KOPT-K1 (cell line): ENCODE measurements around the gene EEA1.
"Not testable (repeated sequence)": the region's sequence is repeated elsewhere in the genome, so short reads cannot be mapped to it uniquely, and the experiment has no call there.

Experiments
- H3K27ac ChIP-seq: fragments of 200-600 bp; sonication (generic); 2 replicates; pipeline ENCODE4 v1.5.1; 2016; ENCODE audit warnings: antibody characterized with exemption, mild to moderate bottlenecking, low read depth, low read length; ENCODE audit not compliant: poor library complexity, severe bottlenecking
- H3K36me3 ChIP-seq: fragments of 200-600 bp; sonication (generic); 2 replicates; pipeline ENCODE4 v1.5.1; 2017; ENCODE audit warnings: antibody characterized with exemption, mild to moderate bottlenecking, low read length, moderate library complexity; ENCODE audit not compliant: insufficient read depth
- H3K9me3 ChIP-seq: fragments of 200-600 bp; sonication (generic); 2 replicates; pipeline ENCODE4 v1.5.1; 2017; ENCODE audit warnings: antibody characterized with exemption, low read length, mild to moderate bottlenecking; ENCODE audit not compliant: insufficient read depth, poor library complexity, severe bottlenecking

The EEA1 gene

DNA sequence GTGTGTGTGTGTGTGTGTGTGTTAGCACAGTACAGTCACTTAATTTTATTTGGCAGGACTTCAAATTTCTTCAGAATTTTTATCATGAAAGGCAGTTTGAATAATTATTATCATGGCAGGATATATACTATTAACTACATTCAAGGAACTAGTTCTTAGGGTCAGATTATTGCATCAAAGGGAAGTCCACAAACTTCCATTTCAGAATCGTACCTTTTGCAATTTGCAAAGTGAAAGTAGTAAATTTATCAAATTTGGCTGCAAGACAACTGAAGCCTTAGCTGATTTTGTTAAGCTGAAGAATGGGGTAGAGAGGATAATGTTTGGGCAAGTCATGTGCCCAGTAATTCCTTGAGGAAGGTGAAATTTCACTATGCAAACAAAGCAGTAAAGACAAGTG is 158.1 kb downstream of the EEA1 start:
- no peak overlapping the region for H3K27ac ChIP-seq
- H3K9me3 ChIP-seq, result no peaks in the 10 kb centered on the region
- peaks cover 11% of the 10 kb centered on the region for H3K36me3 ChIP-seq

DNA sequence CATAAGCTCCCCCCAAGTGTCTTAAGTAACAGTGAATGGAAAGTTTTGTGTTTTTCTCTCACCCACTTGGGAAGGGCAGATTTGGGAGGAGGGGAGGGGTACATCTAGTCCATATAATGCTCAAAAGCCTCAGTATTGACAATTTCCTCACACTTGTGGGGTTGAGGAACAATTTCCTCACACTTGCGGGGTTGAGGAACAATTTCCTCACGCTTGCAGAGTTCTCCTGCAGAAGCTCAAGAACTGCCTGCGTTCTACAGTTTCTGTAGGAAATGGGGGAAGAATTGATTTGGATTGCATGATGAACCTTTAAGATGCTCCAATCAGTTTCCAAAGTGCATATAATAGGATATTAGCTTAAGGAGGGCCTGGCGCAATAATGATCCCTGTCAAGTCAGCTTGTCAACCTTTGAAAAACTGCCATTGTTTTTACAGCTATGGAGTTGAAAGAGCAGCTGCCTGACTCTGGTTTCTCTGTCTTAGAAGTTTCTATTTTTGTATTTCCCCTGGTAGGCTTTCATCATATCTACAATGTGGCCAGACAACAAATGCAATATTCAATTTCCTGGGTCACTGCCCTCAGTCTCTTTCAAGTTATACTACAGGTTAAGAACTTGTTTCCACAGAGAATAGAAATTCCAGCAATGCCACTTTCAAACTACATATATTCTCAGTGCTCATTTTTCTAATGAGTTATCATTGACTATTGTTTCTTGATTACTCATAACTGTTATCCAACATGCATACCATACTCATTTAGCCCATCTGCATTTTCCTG is 159.8 kb downstream of the EEA1 start:
- no peaks in the 10 kb centered on the region for H3K9me3 ChIP-seq
- H3K27ac ChIP-seq, result peak overlapping the region; percentile 41
- H3K36me3 ChIP-seq, result no peaks in the 10 kb centered on the region; the same call in 1 of the 2 replicates

DNA sequence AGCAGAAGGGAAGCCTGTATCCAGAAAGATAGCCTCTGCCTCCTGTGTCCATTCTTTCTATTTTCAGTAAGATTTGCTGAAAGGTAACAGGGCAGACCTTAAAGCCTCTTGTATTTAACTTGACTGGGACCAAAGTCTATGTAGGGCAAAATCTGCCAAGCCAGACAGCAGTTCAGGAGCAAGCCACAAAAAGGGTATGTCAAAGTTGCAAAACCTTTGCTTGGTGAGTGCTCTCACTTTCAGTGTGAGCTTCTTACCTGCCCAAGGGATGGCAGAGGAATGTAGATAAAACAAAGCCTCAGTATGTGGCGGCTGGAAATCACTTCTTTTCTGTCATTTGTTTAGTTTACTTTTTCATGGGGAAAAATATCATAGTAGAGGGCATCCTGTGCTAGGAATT is 163.2 kb downstream of the EEA1 start:
- Histone ChIP-seq H3K27ac (no peak overlapping the region), H3K9me3 (no peaks in the 10 kb centered on the region), H3K36me3 (no peaks in the 10 kb centered on the region; the same call in 1 of the 2 replicates)

DNA sequence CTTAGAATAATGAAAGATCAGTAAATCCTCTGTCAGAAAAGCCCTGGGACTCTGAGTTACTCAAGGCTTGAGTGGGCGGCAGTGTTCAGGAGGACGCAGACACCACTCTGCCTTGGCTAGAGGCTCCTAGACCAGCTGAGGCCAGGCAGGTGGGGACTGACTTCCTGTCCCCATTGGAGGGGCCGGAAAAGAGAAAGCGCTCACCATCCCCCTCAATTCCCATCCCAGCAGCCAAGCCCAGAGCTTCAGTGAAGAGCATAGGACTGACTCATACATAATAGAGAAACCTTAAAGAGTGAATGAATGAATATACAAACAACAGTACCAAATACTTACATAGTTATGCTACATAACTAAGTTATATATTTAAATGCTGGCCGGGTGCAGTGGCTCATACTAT is 164.3 kb downstream of the EEA1 start:
- Histone ChIP-seq H3K36me3 (no peaks in the 10 kb centered on the region), H3K9me3 (no peaks in the 10 kb centered on the region), H3K27ac (no peak overlapping the region)

DNA sequence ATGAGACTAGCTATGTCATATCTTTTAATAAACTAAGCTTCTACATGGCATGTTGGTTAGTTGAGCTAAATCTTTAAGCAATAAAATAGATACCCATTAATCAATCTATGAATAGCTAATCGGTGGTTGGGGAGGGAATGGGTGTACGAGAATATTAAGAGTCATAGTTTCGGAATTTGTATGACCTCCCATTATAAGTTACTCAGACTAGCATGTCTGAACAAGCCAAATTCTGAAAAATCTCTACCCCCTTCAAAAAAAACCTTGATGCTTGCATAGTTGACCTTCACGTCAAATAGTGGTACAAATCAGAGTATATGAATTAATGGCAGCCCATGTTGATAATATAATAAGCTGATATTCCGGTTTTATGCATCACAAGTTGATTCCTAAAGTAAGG is 166.3 kb downstream of the EEA1 start:
- no peaks in the 10 kb centered on the region for H3K9me3 ChIP-seq
- H3K36me3 ChIP-seq, result no peaks in the 10 kb centered on the region
- H3K27ac ChIP-seq, result no peak overlapping the region

DNA sequence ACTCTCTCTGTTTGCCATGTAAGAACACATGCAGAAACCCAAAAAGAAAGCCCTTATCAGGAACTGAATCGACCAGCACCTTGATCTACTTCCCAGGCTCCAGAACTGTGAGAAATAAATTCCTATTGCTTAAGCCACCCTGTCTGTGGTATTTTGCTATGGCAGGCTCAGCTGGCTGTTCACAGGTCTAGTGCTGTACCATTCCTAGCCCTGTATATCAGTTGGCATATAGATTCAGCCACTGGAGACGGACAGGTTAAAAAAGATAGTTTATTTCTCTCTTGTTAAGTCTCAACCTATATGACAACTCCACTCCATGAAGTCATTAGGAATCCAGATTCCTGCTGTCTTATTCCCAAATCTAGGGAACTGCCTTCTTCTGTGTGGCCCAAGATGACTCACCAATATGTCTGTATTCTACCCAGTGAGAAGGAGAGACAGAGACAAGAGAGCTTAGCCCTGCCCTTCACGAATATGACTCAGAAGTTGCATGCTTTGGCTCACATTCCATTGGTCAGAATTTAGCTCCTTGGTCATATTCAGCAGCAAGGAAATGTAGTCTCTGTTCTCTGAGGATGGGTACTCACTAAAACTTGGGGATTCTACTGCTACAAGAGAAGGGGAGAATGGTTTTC is 169.3 kb downstream of the EEA1 start:
- H3K27ac ChIP-seq, result no peak overlapping the region
- H3K9me3 ChIP-seq, result no peaks in the 10 kb centered on the region
- no peaks in the 10 kb centered on the region for H3K36me3 ChIP-seq

DNA sequence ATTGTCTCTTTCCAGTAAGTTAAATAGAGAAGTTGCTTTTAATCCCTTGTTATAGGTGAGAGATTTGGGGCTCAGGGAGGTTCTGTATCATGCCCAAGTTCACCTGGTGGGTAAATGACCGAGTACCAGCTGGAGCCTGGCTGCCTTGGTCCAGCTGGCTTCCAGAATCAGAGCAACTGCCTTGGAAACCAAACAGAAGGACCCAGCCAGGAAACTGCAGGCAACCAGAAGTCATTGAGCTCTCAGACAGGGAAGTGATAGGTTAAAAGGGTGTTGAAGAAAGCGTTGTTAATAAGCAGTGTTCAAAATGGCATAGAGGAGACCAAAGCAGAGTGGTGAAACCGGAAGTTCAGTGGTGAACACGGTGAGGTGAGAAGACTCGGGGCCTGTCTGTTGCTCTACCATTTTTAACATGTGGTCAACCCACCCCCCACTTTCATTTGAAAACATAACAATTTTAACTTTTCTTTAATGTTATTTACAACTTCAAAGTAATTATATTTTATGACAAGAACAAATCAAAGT is 171.4 kb downstream of the EEA1 start:
- Histone ChIP-seq H3K9me3 (no peaks in the 10 kb centered on the region), H3K27ac (no peak overlapping the region), H3K36me3 (no peaks in the 10 kb centered on the region)

DNA sequence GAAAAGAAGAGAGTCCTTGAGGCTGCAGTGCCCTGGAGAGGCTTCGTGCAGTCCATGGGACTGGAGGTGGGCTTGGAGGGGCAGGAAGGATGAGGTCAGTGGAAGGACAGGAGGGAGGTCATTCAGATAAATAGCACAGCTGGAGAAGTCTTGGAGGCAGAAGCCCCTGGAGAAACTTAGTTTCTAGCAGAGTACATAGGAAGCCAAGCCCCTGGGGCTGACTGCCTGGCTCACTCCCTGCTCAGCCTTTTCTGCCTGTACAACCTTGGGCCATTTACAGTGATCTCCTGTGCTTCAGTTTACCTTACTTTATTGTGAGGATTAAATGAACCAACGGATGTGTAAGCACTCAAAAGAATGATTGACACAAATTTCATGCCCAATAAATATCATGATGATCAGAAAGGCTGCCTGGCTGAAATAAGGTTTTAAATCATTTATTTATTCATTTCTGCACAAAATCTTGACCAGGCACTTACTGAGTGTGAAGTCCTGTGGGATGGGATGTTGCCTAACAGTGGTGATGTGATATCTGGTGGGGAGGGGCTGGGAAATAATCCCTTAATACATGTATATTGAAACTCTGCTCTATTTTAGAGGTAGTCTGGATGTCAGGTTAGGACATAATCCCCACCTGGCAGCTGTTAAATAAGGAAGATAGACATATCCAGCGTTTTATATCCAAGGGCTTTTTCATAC is 172.0 kb downstream of the EEA1 start:
- Histone ChIP-seq H3K9me3 (no peaks in the 10 kb centered on the region), H3K27ac (no peak overlapping the region), H3K36me3 (no peaks in the 10 kb centered on the region)

DNA sequence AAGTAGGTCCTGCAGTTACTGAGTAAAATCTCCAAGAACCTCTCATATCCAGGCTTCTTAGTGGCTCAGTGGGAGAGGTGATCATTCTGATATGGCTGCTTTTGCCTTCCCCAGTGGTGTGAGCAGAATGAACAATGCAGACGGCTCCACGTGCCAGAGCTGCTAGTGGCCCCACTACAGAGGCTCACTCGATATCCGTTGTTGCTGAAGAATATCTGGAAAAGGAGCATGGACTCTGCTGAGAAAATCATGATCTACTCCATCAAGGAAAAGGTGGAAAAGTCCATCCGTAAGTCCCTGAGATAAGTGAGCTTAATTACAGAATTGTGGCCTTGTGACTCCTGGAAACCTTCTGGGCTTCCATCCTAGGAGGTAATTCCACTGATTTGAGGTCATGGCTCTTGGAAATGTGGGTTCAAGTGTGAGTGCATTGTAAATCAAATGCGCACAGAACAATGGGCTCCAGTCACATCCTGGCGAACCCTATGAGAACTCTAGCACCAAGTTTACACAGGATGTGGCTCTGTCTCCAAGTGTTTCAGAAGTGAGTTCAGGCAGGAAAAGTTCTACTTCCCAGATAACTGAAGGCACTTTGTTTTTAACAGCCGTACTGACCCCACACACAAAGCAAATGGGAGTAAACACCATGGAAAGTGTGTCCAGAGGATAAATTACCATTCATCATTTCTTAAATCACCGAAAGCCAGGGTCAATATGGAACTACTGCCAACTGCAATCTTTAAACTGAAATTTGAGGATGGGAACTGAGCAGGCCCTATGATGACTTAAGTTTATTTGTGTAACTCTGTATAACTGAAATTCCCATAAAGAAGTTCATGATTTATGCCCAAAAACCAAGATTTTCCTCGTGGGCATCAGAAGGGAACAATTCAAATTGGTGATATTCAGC is 174.9 kb downstream of the EEA1 start:
- no peak overlapping the region for H3K27ac ChIP-seq
- no peaks in the 10 kb centered on the region for H3K9me3 ChIP-seq
- H3K36me3 ChIP-seq, result no peaks in the 10 kb centered on the region

DNA sequence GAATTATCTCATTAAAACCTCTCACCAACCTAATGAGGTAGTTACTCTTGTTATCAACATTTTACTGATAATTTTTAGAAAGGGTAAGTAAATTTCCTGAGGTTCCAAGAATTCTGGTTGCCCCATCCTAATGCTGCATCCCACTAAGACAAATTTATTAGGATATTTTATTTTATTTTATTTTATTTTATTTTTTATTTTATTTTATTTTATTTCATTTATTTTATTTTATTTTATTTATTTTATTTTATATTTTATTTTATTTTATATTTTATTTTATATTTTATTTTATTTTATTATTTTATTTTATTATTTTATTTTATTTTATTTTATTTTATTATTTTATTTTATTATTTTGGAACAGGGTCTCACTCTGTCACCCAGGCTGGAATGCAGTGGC is 179.4 kb downstream of the EEA1 start:
- not testable (repeated sequence) for H3K27ac ChIP-seq, H3K36me3 ChIP-seq, H3K9me3 ChIP-seq

DNA sequence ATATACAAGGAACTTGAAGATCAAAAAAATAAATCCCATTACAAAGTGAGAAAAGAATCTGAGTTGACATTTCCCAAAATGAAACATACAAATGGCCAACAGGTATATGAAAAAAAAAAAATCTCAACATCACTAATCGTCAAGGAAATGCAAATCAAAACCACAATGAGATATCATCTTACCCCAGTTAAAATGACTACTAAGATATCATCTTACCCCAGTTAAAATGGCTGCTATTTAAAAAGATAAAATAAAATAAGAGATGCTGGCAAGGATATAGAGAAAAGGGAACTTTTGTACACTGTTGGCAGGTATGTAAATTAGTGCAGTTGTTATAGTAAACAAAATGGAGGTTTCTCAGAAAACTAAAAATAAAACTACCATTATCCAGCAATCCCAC is 181.9 kb downstream of the EEA1 start:
- Histone ChIP-seq H3K36me3 (no peaks in the 10 kb centered on the region), H3K27ac (no peak overlapping the region), H3K9me3 (no peaks in the 10 kb centered on the region)

DNA sequence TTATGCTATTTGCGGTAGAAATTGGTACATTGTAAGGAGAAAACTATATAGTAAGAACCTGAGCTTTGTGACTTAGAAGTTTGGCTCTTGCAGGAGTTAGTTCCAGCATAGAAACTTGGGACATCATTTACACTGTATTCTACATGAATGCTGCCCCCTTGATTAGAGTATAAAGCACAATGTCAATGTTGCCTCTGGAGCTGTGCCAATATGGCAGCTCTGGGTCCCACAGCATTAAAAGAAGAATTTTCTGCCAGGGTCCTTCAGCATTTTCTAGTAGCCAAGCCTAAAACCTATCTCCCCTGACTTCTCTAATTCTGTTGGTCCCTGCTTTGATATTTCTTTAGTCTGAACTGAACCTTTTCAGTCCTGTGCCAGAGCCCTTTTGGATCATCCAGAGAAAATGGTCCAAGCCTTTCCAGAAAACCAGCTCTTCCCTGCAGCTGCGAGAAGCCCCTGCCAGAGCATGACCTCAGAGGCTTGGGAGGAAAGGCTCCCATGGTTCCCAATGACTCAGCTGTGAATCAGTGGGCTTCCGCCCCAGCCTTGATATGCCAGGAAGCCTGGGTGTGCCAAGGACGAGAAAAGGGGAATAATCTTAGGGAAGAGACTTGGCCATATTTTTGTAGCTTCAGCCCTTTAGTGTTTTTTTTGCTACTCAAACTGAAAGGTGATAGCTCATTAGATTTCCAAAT is 183.1 kb downstream of the EEA1 start:
- Histone ChIP-seq H3K27ac (no peak overlapping the region), H3K36me3 (no peaks in the 10 kb centered on the region), H3K9me3 (no peaks in the 10 kb centered on the region)

DNA sequence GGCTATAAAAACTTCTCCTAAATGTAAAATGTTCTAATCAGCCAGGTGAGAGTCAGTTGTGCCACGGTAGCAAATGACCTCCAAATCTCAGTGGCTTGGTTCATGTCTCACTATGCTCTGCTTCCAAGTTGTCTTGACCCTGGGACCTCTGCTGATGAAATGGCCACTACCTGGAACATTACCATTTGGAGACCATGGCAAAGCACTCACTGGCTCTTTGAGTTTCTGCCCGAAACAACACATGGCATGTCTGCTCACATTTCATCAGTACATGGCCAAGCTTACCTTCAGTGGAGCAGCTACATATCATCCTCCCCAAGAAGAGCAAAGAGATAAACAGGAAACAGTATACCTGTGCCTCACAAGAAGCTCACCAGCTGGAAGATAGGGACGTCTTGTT is 186.1 kb downstream of the EEA1 start:
- Histone ChIP-seq H3K36me3 (no peaks in the 10 kb centered on the region), H3K9me3 (no peaks in the 10 kb centered on the region), H3K27ac (no peak overlapping the region)

DNA sequence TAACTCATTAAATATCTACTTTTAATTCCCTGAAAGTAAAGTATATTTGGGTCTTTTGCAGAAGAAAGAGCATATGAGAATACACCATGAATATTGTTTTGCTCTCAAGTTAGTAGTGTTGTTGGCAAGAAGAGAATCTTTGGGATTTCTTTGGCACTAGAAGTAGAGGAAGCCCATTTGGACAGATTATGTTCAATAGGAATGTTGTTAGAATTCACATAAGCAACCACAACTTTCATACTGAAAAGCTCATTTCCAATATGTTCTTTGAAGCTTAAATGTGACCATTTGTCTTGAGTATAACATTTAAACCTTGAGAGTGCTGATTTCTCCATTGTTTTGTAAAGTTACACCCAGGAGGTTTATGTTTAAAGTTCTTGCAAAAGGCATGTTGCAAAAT is 188.7 kb downstream of the EEA1 start:
- H3K27ac ChIP-seq, result no peak overlapping the region
- no peaks in the 10 kb centered on the region for H3K36me3 ChIP-seq
- H3K9me3 ChIP-seq, result no peaks in the 10 kb centered on the region
